HG02981 (cell line): Measurements from ENCODE around the gene POU6F1.

ENCODE experiments used
- ATAC-seq: cut with Tn5 transposase; IDR thresholded peaks from one replicate; pipeline ENCODE4 v1.9.1; 2021; ENCODE audit warnings: mild to moderate bottlenecking, moderate library complexity; ENCODE audit not compliant: unreplicated experiment

The POU6F1 gene

GRCh38 chr12:51199366-51199945 is 18.4 kb downstream of the POU6F1 start:
- ATAC-seq: no peak

DNA sequence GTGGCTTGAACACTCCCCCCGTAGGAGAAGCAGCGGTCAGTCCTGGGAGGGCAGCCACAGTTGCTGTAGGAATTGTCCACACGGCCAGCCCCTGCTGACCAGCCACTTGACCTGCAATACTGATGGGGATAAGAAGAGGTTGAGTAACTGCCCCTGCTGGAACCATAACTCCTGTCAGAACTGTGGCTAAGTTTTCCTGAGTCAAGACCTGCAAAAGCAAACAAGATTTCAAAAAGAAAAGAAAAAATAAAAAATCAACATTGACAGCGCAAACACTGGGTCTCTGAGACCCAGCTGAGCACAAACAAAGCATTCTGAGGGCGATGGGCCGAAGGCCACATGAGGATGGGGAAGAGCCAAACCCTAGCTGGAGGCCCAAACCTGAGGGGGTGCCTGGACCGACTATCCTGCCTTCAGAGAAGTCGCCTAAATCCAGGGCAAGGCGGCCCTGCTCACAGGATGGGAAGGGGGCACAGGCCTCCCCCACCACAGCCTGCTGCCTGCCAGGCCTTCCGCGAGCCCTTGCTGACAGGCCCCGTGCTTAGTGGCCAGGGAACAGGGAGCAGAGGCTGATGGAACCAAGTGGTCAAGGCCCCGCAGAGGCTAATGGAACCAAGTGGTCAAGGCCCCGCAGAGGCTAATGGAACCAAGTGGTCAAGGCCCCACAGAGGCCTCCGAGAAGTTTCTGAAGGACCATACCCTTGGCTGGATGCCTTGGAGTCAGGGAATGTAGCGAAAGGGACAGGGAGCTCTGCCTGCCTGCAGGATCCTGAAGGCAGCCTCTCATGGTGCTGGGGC is 19.1 kb downstream of the POU6F1 start:
- ATAC-seq: no peak

DNA sequence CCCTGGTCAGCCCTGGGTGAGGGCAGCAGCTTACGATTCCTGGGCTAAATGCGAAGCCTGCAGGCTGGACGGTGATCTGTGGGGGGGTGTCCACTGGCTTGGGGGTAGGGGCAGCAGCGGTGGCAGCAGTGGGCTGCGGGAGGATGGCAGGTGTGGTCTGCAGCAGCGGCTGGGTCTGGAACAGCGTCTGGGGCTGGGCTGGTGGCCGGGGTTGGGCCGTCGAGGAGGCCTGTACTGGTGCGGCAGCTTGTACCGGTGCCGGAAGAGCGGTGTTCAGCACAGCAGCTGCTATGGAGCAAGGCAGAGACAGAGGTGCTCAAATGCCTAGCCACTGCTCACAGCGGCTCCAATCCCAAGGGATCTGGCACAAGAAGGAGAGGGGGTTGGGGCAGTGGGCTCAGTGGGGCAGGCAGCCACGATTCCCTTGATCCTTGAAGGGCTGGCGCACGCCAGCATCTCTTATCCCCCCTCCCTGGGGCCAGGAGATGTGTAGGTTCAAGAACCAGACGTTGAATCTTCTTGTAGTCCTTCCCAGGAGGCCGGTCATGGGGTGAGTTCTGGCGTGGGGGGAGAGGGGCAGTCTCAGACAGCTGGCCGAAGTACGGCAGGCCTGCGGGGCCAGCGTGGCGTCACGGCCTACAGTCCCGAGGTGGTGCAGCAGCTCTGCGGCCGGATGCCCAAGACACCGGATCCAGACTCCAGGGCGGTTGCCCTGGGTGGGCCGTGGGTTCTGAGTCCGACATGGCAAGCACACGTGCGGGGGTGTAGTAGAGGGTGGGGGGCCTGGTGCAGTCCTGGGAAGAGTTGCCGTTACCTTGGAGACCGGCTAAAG is 19.9 kb downstream of the POU6F1 start:
- ATAC-seq: no peak

- no peak for ATAC-seq
These were observed 21.3 kb downstream of the POU6F1 start for GRCh38 chr12:51196547-51196946.

- ATAC-seq: no peak
These were observed 22.0 kb downstream of the POU6F1 start for GRCh38 chr12:51195841-51196240.

DNA sequence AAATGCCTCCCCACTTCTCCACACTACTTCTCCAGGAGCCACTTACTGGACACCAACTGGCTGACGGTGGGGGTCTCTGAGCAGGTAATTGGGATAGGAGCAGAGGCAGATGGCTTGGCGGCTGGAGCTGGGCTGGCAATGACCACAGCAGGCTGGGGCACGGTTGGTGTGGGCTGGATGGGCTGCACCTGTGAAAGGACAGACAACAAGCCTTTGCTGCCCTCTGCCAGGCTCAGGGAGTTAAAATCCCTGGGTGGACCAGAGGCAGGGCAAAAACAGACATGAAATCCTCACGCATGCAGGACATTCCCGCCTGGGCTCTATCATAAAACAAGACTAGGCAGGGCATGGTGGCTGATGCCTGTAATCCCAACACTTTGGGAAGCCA is 25.6 kb downstream of the POU6F1 start:
- ATAC-seq: no peak

GRCh38 chr12:51191516-51192283 is 26.2 kb downstream of the POU6F1 start:
- no peak for ATAC-seq

- ATAC-seq: no peak
These were observed 27.0 kb downstream of the POU6F1 start for GRCh38 chr12:51190820-51191219.

GRCh38 chr12:51189790-51190355 is 28.0 kb downstream of the POU6F1 start:
- no peak for ATAC-seq

GRCh38 chr12:51188359-51189051 is 29.4 kb downstream of the POU6F1 start:
- peak; percentile 49 for ATAC-seq

GRCh38 chr12:51187370-51187987 is 30.4 kb downstream of the POU6F1 start:
- ATAC-seq: no peak

- no peak for ATAC-seq
These were observed 31.3 kb downstream of the POU6F1 start for GRCh38 chr12:51186465-51187085.

DNA sequence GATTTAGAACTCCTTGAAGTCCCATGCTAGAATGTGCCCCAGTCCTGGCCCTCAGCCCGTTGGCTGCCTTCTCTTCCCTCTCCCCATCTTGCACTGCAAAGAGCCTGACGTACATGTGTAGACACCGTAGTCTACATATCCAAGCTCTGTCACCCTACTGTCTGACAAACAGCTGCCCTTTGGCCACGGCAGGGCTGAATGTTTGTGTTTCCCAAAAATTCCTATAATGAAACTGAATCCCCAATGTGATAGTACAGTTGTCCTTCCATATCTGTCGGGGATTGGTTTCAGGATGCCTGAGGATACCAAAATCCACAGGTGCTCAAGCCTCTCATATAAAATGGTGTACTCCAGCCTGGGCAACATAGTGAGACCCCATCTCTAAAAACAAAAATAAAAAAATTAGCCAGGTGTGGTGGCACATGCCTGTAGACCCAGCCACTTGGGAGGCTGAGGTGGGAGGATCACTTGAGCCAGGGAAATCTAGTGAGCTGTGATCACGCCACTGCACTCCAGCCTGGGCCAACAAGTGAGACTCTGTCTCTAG is 32.6 kb downstream of the POU6F1 start:
- no peak for ATAC-seq

DNA sequence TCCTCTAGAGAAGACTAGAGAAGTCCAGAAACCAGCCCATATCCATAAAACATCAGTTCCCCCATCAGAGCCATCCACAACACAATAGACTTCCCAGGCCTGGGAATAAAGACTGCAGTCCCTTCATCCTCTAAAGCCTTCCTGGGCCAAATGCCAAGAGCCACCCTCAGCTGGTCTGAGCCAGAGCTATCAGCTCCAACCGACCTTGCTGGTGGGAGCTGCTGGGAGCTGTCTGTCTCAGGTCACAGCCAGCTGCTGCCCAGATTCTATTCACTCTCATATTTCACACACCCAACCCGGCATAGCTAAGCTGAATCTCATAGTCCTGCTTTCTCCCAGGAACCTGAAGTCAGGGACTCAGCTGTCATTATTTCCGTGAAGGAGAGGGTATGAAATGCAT is 34.0 kb downstream of the POU6F1 start:
- no peak for ATAC-seq

GRCh38 chr12:51183349-51183748 is 34.5 kb downstream of the POU6F1 start:
- no peak for ATAC-seq

GRCh38 chr12:51181558-51181957 is 36.3 kb downstream of the POU6F1 start:
- no peak for ATAC-seq

DNA sequence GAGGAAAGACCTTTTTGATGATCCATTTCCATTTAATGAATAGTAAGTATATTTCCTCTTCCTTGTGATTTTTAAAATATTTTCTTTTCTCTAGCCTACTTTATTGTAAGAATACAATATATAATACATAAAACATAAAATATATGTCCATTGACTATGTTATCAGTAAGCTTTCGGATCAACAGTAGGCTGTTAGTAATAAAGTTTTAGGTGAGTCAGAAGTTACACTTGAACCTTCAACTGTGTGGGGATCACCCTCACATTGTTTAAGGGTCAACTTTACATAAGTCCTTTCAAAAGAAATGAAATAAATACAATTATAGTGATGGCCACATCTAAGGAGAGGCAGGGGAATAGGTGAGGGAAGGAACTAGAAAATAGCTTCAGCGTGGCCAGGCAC is 40.0 kb downstream of the POU6F1 start:
- ATAC-seq: no peak

GRCh38 chr12:51174501-51174900 is 43.4 kb downstream of the POU6F1 start:
- ATAC-seq: no peak
